Caco-2 (cell line): ENCODE results near the gene CDC42BPA. TPM values are rescaled to one million over a fixed set of nuclear protein-coding genes. Genes with fewer than 3 reads are reported as not detected.

Source experiments
- BruUV-seq: library from RNA; stranded (reverse); fragments of 400-500 nt; replicated peaks from 2 replicates; lab custom pipeline; 2021; lab: Mats Ljungman, UMichigan
- CTCF ChIA-PET: fragments of 300-600 bp; sonication (Branson Sonifier 250); formaldehyde crosslinking; loops from one replicate; lab custom pipeline; 2022; ENCODE audit warnings: antibody characterized with exemption; lab: Charles Lee
- POLR2A ChIA-PET: fragments of 300-600 bp; sonication (Branson Sonifier 250); formaldehyde crosslinking; loops from one replicate; lab custom pipeline; 2022; ENCODE audit warnings: antibody characterized with exemption; lab: Charles Lee
- DNase-seq, 2 experiments: peaks; one replicate each; pipeline versions ENCODE4 v3.0.0 to v3.0.0-alpha.2; 2020 to 2022
- H3K27me3 ChIP-seq: replicated peaks from 2 replicates; pipeline ENCODE4 v1.6.0; 2011; ENCODE audit warnings: low read length; ENCODE audit not compliant: control insufficient read depth, insufficient read depth
- H3K36me3 ChIP-seq: 2 replicates; pipeline ENCODE4 v1.5.1; 2011; ENCODE audit warnings: low read length; ENCODE audit not compliant: control insufficient read depth, insufficient read depth
- H3K4me1 ChIP-seq: fragments of 250-450 bp; sonication (Bioruptor Pico); 2 replicates; pipeline ENCODE4 v1.5.1; 2020; ENCODE audit warnings: mild to moderate bottlenecking
- H3K4me3 ChIP-seq: 2 replicates; pipeline ENCODE4 v1.5.1; 2011; ENCODE audit warnings: low read depth, mild to moderate bottlenecking, control low read depth, low read length
- H3K9me3 ChIP-seq: fragments of 250-450 bp; sonication (Bioruptor Pico); 2 replicates; pipeline ENCODE4 v1.5.1; 2020; ENCODE audit warnings: mild to moderate bottlenecking, moderate library complexity
- H3K27ac Mint-ChIP-seq: one replicate; pipeline ENCODE4 v1.8.0; 2022; ENCODE audit warnings: mixed read lengths; ENCODE audit not compliant: unreplicated experiment
- H3K27me3 Mint-ChIP-seq: one replicate; pipeline ENCODE4 v1.8.0; 2022; ENCODE audit warnings: mixed read lengths; ENCODE audit not compliant: insufficient read depth, unreplicated experiment
- H3K36me3 Mint-ChIP-seq: one replicate; pipeline ENCODE4 v1.8.0; 2022; ENCODE audit warnings: mild to moderate bottlenecking, mixed read lengths; ENCODE audit not compliant: insufficient read depth, unreplicated experiment
- H3K4me1 Mint-ChIP-seq: one replicate; pipeline ENCODE4 v1.8.0; 2022; ENCODE audit warnings: low read depth, mixed read lengths; ENCODE audit not compliant: unreplicated experiment
- H3K4me3 Mint-ChIP-seq: one replicate; pipeline ENCODE4 v1.8.0; 2022; ENCODE audit warnings: mild to moderate bottlenecking, moderate library complexity, mixed read lengths; ENCODE audit not compliant: unreplicated experiment
- H3K9me3 Mint-ChIP-seq: one replicate; pipeline ENCODE4 v1.8.0; 2022; ENCODE audit warnings: mixed read lengths; ENCODE audit not compliant: unreplicated experiment
- CTCF ChIP-seq, 2 experiments: fragments of 200-600 bp in 1 of 2; IDR thresholded peaks; 1 replicate in 1 of 2; 2 replicates in 1 of 2; pipeline versions ENCODE4 v1.5.1 to v1.8.0; 2011 to 2022; ENCODE audit warnings: antibody characterized with exemption in 1 of 2, control low read depth in 1 of 2, inconsistent platforms in 1 of 2, low read depth in 1 of 2, low read length in 1 of 2, mild to moderate bottlenecking in 1 of 2, moderate library complexity in 1 of 2; ENCODE audit not compliant: insufficient read depth in 1 of 2, severe bottlenecking in 1 of 2, unreplicated experiment in 1 of 2
- intact Hi-C: fragments of 100-400 bp; cut with micrococcal nuclease; formaldehyde crosslinking; loops from one replicate; pipeline ENCODE4 v1.10.0; 2022; ENCODE audit not compliant: unreplicated experiment
- total RNA-seq: library from RNA; stranded (reverse); gene quantifications from 2 replicates; pipeline ENCODE4 v1.2.3, GENCODE V29; 2022

Gene CDC42BPA
- total RNA-seq, 1 experiment from 2014 or later, result 38.3 TPM

DNA sequence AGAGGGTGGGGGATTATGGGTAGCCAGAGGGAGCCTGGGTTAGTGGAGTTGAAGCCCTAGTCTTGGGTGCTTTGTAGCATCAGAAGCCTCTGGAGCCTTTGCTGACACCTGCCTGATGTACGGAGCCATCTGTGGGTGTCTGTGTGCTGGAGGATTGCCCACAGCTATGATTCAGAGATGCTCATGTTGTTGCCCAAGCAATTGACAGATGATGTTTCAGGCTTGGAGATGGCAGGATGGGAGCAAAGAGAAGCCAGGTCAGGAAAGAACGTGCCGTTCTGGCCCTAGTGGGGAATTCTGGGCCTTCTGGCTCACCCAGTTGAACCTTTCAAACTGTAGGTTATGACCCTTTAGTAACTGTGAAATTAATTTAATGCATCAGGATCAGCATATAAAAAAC, 350.6 kb downstream of the CDC42BPA start:
- H3K9me3 ChIP-seq, result 0 out of 2 replicates have a peak, but pooled peaks cover 5% of the 10 kb centered on the region
- Mint-ChIP-seq H3K27ac (no peak overlapping the region), H3K4me3 (no peak overlapping the region), H3K27me3 (no peaks in the 10 kb centered on the region), H3K36me3 (peaks cover 16% of the 10 kb centered on the region), H3K4me1 (peaks cover 6% of the 10 kb centered on the region), H3K9me3 (peaks cover 13% of the 10 kb centered on the region)
- no peaks in the 10 kb centered on the region for H3K27me3 ChIP-seq
- no TSS peak for BruUV-seq
- no peak for TF ChIP-seq CTCF (IDR thresholded peaks at IDR 0.05; ENCODE audit: insufficient read depth in 1 of 2, low read depth in 1 of 2, low read length in 1 of 2, severe bottlenecking in 1 of 2, unreplicated experiment in 1 of 2)
- DNase-seq, result no peak
- no peaks in the 10 kb centered on the region for H3K4me1 ChIP-seq
- CTCF ChIA-PET, result no interaction called here
- intact Hi-C loops, result no loop called here
- POLR2A ChIA-PET, result no interaction called here
- peaks cover 2% of the 10 kb centered on the region for H3K36me3 ChIP-seq
- H3K4me3 ChIP-seq, result no peak overlapping the region

GRCh38 chr1:226966683-226967082, 351.6 kb downstream of the CDC42BPA start:
- peaks cover 11% of the 10 kb centered on the region for H3K36me3 Mint-ChIP-seq
- POLR2A ChIA-PET, result no interaction called here
- H3K27me3 ChIP-seq, result no peaks in the 10 kb centered on the region
- H3K4me1 ChIP-seq, result no peaks in the 10 kb centered on the region
- H3K4me3 ChIP-seq, result no peak overlapping the region
- 0 out of 2 replicates have a peak, but pooled peaks cover 2% of the 10 kb centered on the region for H3K9me3 ChIP-seq
- TF ChIP-seq CTCF (IDR thresholded peaks at IDR 0.05; ENCODE audit: insufficient read depth in 1 of 2, low read depth in 1 of 2, low read length in 1 of 2, severe bottlenecking in 1 of 2, unreplicated experiment in 1 of 2), result no peak
- no peak overlapping the region for H3K4me3 Mint-ChIP-seq
- DNase-seq, result no peak
- no peak overlapping the region for H3K27ac Mint-ChIP-seq
- peaks cover 6% of the 10 kb centered on the region for H3K4me1 Mint-ChIP-seq
- CTCF ChIA-PET, result no interaction called here
- H3K27me3 Mint-ChIP-seq, result no peaks in the 10 kb centered on the region
- H3K36me3 ChIP-seq, result peaks cover 2% of the 10 kb centered on the region
- H3K9me3 Mint-ChIP-seq, result peaks cover 5% of the 10 kb centered on the region
- no TSS peak for BruUV-seq
- intact Hi-C loops, result no loop called here

GRCh38 chr1:226965581-226966440, 352.5 kb downstream of the CDC42BPA start:
- Mint-ChIP-seq H3K9me3 (no peaks in the 10 kb centered on the region), H3K36me3 (peaks cover 8% of the 10 kb centered on the region), H3K27me3 (no peaks in the 10 kb centered on the region), H3K4me3 (no peak overlapping the region), H3K4me1 (peaks cover 6% of the 10 kb centered on the region), H3K27ac (no peak overlapping the region)
- TF ChIP-seq CTCF (IDR thresholded peaks at IDR 0.05; ENCODE audit: insufficient read depth in 1 of 2, low read depth in 1 of 2, low read length in 1 of 2, severe bottlenecking in 1 of 2, unreplicated experiment in 1 of 2), result no peak
- ChIA-PET POLR2A (no interaction called here), CTCF (no interaction called here)
- no peak for DNase-seq
- Histone ChIP-seq H3K27me3 (no peaks in the 10 kb centered on the region), H3K4me3 (no peak overlapping the region), H3K36me3 (peaks cover 2% of the 10 kb centered on the region), H3K4me1 (no peaks in the 10 kb centered on the region), H3K9me3 (no peaks in the 10 kb centered on the region)
- intact Hi-C loops, result no loop called here
- BruUV-seq, result no TSS peak
